ENCODE data around the gene GBF1.
A peak's percentile ranks its signal among the peaks of the same experiment; 100 is the strongest.

Gene GBF1

GRCh38 chr10:102344067-102344466, 98.7 kb downstream of the GBF1 start:
- no peak for DNase-seq (ENCODE audit: low spot score)

DNA sequence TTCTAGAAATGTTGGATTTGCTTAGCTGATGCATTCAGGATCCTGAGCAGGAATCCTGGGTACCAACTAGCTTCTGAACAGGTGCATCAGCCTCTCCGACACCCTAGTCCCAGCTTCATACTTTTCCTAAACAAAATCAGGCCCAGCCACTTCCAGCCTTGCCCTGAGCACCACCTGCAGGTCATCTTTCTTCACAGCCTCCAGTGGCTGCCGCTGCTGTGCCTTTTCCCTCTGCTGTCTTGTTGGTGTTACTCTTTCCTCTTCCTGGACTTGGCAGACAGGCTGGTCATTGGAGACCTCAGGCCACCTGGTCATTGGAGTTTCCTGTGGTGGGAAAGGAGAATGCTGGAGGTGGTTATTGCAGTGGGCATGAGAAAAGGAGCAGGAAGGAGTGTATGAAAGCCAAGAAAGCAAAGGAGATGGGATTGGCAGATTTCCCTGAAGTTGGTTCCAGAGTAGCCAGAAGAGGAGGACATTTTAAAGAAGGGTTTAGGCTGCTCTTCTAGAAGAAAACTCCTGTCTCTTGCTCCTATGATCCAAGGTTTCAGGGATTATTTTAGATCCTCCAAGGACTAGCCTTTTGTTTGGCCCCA, 102.0 kb downstream of the GBF1 start:
- DNase-seq (ENCODE audit: low spot score): peak; percentile 49

- peak; percentile 46 for DNase-seq (ENCODE audit: low spot score)
Observed at GRCh38 chr10:102352066-102352715, 106.9 kb downstream of the GBF1 start.

- DNase-seq (ENCODE audit: low spot score): no peak
Observed at GRCh38 chr10:102354451-102354850, 109.1 kb downstream of the GBF1 start.

DNA sequence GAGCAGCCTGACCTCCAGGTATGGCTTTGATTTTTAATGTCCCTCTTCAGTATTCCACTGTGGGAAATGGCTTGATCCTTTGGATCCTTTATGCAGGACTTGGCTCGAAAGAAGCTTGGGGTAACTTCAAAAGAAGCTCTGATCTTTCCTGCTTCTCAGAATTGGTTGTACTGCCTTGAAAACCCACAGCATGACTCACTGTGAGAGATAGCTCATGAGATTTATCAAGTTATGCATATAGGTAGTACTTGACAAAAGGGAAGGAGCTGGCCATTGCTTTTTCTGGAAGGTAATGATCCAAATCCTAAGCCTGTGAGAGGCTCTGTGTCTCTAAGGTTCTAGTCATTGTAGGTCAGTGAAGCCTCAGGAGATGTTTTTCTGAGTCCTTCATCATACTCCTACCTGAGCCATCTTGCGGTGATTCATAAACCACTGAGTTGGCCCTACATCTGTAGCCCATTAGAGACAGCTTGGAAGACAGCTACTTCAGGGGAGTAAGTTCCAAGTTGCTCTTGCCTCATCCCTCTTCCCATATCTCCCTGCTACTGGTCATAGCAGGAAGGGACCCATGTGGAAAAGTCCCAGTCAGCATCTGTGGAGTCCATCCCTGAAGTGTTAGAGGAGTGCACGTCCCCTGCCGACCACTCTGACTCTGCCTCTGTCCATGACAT, 113.5 kb downstream of the GBF1 start:
- DNase-seq (ENCODE audit: low spot score): no peak

GRCh38 chr10:102367441-102367840, 122.1 kb downstream of the GBF1 start:
- DNase-seq (ENCODE audit: low spot score): no peak

- DNase-seq (ENCODE audit: low spot score): no peak
Observed at GRCh38 chr10:102368077-102368476, 122.7 kb downstream of the GBF1 start.

DNA sequence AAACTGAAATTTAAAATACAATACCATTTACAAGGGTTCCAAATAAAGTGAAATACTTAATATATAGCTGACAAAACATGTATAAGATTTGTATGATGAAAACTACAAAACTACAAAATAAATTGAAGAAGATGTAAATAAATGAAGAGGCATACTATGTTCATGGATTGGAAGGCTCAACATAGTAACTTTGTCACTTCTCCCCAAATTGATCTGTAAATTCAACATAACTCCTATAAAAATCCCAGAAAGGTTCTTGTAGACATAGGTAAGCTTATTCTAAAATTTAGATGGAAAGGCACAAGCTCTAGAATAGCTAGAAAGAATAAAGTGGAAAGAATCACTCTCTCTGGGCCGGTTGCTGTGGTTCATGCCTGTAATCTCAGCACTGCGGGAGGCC, 126.0 kb downstream of the GBF1 start:
- no peak for DNase-seq (ENCODE audit: low spot score)

GRCh38 chr10:102375250-102375649, 129.9 kb downstream of the GBF1 start:
- no peak for DNase-seq (ENCODE audit: low spot score)

- no peak for DNase-seq (ENCODE audit: low spot score)
Observed at GRCh38 chr10:102375867-102376266, 130.5 kb downstream of the GBF1 start.

GRCh38 chr10:102376901-102377300, 131.6 kb downstream of the GBF1 start:
- DNase-seq (ENCODE audit: low spot score): no peak

DNA sequence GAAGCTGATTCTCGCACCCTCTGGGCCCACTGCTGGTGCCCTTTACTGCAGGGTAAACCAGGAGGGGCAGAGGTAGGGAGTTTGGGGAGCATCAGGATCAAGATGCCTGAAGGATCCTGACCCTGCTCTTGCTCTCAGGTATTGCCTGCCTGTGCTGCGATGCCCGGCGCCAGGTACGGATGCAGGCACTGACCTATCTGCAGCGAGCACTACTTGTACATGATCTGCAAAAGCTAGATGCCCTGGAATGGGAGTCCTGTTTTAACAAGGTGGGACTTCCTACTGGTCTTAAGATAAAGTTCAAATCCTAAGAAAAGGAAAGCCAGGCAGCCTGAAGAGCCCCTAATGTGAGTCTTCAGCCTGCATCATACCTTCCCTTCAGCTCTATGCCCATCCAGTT, 134.1 kb downstream of the GBF1 start:
- DNase-seq (ENCODE audit: low spot score): no peak

- DNase-seq (ENCODE audit: low spot score): no peak
Observed at GRCh38 chr10:102381983-102382382, 136.7 kb downstream of the GBF1 start.

GRCh38 chr10:102382871-102383270, 137.5 kb downstream of the GBF1 start:
- DNase-seq (ENCODE audit: low spot score): no peak

DNA sequence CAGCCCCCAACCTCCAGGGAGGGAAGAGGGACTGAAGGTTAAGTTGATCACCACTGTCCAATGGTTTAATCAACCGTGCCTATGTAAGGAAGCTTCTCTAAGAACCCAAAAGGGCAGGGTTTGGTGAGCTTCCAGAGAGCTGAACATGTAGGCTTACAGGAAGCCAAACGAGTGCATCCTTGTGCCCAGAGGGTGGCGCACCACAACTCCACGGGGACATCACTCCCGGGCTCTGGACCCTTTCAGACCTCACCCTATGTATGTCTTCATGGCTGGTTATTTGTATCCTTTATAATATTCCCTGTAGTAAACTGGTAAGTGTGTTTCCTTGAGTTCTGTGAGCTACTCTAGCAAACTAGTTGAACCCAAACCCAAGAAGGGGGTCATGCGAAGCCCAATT, 138.7 kb downstream of the GBF1 start:
- no peak for DNase-seq (ENCODE audit: low spot score)

GRCh38 chr10:102384606-102385429, 139.5 kb downstream of the GBF1 start:
- DNase-seq (ENCODE audit: low spot score): no peak

DNA sequence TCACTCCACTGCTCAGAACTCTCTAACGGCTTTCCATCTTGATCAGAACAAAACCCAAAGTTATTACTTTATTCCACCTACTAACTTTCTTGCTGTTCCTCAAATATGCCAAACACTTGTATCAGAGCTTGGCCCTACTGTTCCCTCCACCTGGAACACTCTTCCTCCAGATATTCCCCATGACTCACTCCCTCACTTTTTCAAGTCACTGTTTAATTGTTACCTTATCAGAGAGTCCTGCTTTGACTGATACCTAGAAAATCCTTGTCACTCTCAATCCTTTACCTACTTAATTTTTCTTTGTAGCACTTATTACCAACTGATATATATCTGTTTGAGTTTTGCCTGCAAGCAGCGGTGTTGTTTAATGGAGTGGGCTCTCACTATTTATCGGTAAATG, 144.6 kb downstream of the GBF1 start:
- DNase-seq (ENCODE audit: low spot score): no peak

DNA sequence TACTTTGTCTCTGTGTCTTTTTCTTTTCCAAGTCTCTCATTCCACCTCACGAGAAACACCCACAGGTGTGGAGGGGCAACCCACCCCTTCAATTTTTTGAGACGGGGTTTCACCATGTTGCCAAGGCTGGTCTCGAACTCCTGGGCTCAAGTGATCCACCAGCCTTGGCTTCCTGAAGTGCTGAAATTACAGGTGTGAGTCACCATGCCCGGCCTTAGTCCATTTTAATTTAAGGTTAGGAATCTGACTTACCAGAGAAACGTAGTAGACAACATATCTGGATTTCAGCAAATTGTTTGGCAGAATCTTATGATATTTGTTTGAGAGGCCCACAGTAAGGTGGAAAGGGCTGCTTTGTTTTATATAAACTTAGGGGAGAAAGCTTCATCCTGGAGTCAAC, 147.0 kb downstream of the GBF1 start:
- no peak for DNase-seq (ENCODE audit: low spot score)

DNA sequence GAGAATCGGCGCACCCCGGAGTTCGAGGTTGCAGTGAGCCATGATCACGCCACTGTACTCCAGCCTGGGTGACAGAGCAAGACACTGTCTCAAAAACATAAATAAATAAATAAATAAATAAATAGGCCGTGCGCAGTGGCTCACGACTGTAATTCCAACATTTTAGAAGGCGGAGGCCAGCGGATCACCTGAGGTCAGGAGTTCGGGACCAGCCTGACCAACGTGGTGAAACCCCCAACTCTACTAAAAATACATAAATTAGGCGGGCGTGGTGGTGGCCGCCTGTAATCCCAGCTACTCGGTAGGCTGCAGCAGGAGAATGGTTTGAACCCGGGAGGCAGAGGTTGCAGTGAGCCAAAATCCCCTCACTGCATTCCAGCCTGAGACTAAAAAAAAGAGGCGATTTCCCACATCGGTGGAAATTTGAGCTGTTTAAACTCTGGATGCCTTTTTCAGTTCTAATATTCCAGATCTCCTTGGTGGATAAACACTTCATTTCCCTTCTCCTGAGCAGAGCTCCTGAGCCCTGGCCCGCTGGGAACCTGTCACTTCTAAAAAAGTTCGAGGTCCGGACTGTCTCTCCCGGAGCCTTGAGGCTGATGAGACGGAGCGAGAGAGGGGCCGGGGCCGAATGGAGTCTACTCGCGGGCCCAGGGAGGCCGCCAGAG, 148.2 kb downstream of the GBF1 start:
- DNase-seq (ENCODE audit: low spot score): no peak

- peak; percentile 87 for DNase-seq (ENCODE audit: low spot score)
Observed at GRCh38 chr10:102394079-102394800, 148.9 kb downstream of the GBF1 start.

DNA sequence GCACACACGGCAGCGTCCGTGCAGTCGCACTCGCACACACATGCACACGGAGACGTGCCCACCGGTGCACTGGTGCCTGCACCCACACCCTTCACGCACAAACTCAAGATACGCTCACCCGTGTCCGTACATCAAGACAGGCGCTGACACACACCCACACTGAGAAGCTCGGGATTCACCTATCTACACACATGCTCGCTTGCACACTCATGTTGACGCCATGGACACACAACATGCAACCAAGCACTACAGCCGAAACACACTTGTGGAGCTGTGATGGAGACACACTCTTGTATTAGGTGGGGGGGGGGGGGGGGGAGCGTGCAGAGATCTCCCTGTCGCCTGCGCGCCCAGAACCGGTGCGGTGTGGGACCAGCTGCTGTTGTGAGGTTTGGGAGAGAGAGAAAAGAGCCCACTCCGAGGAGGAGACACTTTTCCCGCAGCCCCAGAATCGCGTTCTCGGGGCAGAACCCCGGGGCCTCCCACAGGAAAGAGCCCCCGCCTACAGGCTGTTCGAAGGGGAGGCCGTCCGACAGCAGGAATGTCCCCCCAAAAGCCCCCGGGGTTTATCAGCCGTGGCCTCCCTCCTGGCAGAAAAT, 149.6 kb downstream of the GBF1 start:
- DNase-seq (ENCODE audit: low spot score): peak; percentile 56

Measured in SW480 (cell line).